GM10266 (cell line): Measurements from ENCODE around the gene PDE4D.

Experiments used
- DNase-seq: peaks from one replicate; pipeline ENCODE4 v3.0.0; 2012; ENCODE audit errors: extremely low spot score
- TF ChIP-seq, protein P1 (sequence below): IDR thresholded peaks from 2 replicates; pipeline ENCODE4 v1.5.1; 2012; ENCODE audit warnings: mild to moderate bottlenecking, low read depth; ENCODE audit not compliant: control insufficient read depth, insufficient read depth; ENCODE audit errors: missing control alignments

PDE4D gene

DNA sequence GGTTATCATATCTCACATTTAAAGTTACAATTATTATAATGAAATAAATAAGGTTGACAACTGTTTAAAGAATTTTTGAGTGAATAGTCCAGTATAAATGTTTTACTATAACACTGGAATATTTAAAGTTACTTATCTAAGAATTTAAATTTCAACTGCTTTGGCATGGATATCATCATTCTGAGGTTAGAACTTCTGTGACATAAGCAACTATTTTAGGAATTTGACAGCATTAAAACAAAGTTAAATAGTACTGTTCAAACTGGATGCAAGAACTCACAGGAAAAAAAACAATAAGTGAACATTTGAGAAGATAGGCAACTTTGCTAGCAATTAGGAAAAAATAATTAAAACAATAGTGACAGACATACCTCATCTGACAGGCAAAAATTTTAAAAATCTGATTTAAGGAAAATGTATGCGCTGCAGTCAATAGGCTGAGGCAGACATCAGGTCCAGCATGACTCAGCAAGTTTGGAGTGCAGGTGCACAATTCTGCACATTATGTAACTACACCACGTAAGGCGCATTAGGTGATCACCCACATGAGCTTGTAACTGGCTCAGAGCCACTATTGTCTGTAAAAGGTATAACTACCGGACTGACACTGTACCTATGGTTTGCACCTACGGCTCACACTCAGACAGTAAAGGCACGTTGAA is 180.6 kb downstream of the PDE4D start:
- TF ChIP-seq, protein P1, sequence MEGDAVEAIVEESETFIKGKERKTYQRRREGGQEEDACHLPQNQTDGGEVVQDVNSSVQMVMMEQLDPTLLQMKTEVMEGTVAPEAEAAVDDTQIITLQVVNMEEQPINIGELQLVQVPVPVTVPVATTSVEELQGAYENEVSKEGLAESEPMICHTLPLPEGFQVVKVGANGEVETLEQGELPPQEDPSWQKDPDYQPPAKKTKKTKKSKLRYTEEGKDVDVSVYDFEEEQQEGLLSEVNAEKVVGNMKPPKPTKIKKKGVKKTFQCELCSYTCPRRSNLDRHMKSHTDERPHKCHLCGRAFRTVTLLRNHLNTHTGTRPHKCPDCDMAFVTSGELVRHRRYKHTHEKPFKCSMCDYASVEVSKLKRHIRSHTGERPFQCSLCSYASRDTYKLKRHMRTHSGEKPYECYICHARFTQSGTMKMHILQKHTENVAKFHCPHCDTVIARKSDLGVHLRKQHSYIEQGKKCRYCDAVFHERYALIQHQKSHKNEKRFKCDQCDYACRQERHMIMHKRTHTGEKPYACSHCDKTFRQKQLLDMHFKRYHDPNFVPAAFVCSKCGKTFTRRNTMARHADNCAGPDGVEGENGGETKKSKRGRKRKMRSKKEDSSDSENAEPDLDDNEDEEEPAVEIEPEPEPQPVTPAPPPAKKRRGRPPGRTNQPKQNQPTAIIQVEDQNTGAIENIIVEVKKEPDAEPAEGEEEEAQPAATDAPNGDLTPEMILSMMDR: no peak
- no peak for DNase-seq

- DNase-seq: no peak
- TF ChIP-seq, protein P1: no peak
These were observed 182.2 kb downstream of the PDE4D start for GRCh38 chr5:59711310-59711709.

GRCh38 chr5:59709846-59710245 is 183.7 kb downstream of the PDE4D start:
- DNase-seq: no peak
- TF ChIP-seq, protein P1: no peak

DNA sequence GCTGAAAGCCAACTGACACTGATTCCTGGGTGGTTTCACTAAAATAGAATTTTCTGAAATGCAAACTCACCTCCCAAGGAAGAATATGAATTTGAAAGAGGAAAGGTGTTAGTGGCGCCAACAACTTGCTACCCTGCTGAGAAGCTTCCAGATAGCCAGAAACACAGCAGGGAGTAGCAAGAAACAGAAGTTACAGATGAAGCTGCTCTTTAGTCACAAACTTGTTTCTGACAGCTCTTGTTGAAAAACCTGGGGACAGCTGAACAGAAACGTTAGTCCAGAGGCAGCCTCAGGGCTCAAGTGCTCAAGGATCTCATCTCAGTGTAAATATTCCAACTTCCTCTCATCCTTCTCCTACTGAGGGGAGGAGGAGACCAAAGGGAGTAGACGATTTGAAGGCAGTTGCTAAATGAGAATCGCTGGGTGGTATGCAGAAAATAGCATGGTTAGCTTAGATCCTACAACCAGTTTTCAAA is 184.1 kb downstream of the PDE4D start:
- no peak for DNase-seq
- TF ChIP-seq, protein P1: no peak

GRCh38 chr5:59704936-59705335 is 188.6 kb downstream of the PDE4D start:
- no peak for DNase-seq
- TF ChIP-seq, protein P1: no peak

DNA sequence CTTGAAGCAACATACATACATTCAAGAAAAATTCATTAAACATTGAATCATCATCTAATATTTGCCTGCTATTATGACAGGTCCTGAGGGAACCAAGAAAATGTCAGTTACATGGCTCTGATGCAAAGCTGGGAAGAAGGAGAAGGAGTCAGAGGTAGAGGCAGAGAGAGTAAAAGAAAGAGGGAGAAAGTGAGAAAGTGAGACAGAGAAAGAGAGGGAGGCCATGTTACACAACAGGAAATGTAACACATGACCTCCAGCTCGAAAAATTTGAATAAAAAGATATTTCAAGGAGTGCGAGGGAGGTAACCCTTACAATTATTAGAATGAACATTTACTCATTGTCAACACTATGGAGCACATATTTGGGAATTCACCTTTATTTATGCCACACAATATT is 189.7 kb downstream of the PDE4D start:
- TF ChIP-seq, protein P1: no peak
- DNase-seq: no peak

DNA sequence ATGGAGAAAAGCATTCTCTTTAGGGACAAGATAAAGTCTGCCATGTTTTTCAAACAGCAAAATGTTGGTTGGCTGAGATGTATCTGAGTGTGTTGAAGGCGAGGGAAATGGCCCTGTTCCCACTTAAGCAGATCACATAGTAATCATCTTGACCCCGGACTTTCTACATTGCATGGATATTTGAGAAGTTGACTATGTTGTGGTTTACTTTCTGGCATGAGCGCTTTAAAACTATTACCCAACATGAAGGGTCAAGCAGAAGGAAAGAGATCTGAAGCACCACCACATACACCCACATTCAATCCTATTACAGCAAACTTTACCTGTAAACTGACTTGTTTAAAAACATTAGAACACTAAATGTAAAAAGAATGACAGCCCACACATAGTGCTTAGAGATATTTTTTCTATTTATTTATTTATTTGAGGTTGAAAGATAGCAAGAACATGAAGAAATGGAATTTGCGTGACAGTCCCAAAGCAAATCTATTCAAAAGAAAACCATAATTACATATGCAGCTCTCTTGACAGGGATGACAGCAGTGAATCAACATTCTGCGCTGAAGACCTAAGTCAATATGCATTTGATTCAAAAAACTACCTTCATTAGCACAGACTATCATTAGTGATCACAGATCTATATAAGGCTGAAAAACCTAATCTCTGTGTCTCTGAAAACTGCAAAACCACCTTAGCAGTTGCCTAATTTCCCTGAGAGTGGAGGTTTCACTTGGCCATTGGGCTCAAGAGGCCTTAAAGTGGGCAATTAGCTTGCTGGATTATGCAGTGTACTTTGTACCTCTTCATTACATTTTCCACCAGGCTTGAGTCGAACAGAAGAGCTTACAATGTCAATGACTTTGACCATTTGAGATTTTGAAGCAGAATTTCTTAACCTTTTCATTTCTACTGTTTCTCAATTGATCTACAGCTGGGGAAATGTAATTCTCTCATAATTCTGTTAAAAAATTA is 195.0 kb downstream of the PDE4D start:
- TF ChIP-seq, protein P1: no peak
- no peak for DNase-seq
